Hepatocyte (in vitro differentiated cells): ENCODE data around the gene SLC22A23.

Experiments used
- EZH2phosphoT487 ChIP-seq: fragments of 200-600 bp; sonication (generic); IDR thresholded peaks from one replicate; pipeline ENCODE4 v1.6.1; 2018; ENCODE audit warnings: antibody characterized with exemption, mild to moderate bottlenecking, low read depth, moderate library complexity; ENCODE audit not compliant: unreplicated experiment, severe bottlenecking
- TF ChIP-seq, protein P1 (sequence below): fragments of 200-600 bp; sonication (generic); IDR thresholded peaks from 2 replicates; pipeline ENCODE4 v1.5.1; 2016; ENCODE audit warnings: antibody characterized with exemption, mild to moderate bottlenecking; ENCODE audit not compliant: poor library complexity

- TF ChIP-seq, protein P1, sequence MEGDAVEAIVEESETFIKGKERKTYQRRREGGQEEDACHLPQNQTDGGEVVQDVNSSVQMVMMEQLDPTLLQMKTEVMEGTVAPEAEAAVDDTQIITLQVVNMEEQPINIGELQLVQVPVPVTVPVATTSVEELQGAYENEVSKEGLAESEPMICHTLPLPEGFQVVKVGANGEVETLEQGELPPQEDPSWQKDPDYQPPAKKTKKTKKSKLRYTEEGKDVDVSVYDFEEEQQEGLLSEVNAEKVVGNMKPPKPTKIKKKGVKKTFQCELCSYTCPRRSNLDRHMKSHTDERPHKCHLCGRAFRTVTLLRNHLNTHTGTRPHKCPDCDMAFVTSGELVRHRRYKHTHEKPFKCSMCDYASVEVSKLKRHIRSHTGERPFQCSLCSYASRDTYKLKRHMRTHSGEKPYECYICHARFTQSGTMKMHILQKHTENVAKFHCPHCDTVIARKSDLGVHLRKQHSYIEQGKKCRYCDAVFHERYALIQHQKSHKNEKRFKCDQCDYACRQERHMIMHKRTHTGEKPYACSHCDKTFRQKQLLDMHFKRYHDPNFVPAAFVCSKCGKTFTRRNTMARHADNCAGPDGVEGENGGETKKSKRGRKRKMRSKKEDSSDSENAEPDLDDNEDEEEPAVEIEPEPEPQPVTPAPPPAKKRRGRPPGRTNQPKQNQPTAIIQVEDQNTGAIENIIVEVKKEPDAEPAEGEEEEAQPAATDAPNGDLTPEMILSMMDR: no peak
- no peak for TF ChIP-seq EZH2phosphoT487
These were observed 166.5 kb downstream of the SLC22A23 start for GRCh38 chr6:3290149-3290930.
